NCI-H446 treated with DMSO at 0.1 percent for 48 hours (cell line): Measurements from ENCODE around the gene CELA3B.
"Not testable (repeated sequence)": the region's sequence is repeated elsewhere in the genome, so short reads cannot be mapped to it uniquely, and the experiment has no call there.

Experiments used
- DNase-seq: peaks from one replicate; lab custom pipeline; 2025; lab: John Stamatoyannopoulos, UW

Gene CELA3B

GRCh38 chr1:22007262-22007661, 30.4 kb downstream of the CELA3B start:
- DNase-seq, result not testable (repeated sequence)

- not testable (repeated sequence) for DNase-seq
Measured at GRCh38 chr1:22009566-22009965, 32.7 kb downstream of the CELA3B start.

GRCh38 chr1:22012752-22013151, 35.9 kb downstream of the CELA3B start:
- DNase-seq, result not testable (repeated sequence)

- not testable (repeated sequence) for DNase-seq
Measured at GRCh38 chr1:22014575-22015206, 37.9 kb downstream of the CELA3B start.

- DNase-seq, result no peak
Measured at GRCh38 chr1:22018583-22019559, 42.0 kb downstream of the CELA3B start.

GRCh38 chr1:22021061-22021460, 44.2 kb downstream of the CELA3B start:
- no peak for DNase-seq

- peak; percentile 70 for DNase-seq
Measured at GRCh38 chr1:22024485-22025367, 47.9 kb downstream of the CELA3B start.

GRCh38 chr1:22025368-22026155, 48.7 kb downstream of the CELA3B start:
- peak; percentile 79 for DNase-seq

GRCh38 chr1:22026924-22027289, 50.1 kb downstream of the CELA3B start:
- no peak for DNase-seq

GRCh38 chr1:22030057-22030456, 53.2 kb downstream of the CELA3B start:
- DNase-seq, result no peak

GRCh38 chr1:22030473-22030872, 53.7 kb downstream of the CELA3B start:
- DNase-seq, result no peak

- DNase-seq, result no peak
Measured at GRCh38 chr1:22031214-22031962, 54.6 kb downstream of the CELA3B start.

GRCh38 chr1:22034834-22035233, 58.0 kb downstream of the CELA3B start:
- not testable (repeated sequence) for DNase-seq

GRCh38 chr1:22037520-22037919, 60.7 kb downstream of the CELA3B start:
- DNase-seq, result no peak

- DNase-seq, result no peak
Measured at GRCh38 chr1:22038036-22038435, 61.2 kb downstream of the CELA3B start.
